ENCODE results near the gene PPAT.
A peak's percentile ranks its signal among the peaks of the same experiment; 100 is the strongest.

Gene PPAT

GRCh38 chr4:56469489-56470210 lies 34.2 kb upstream of the PPAT start:
- WGBS: 92% methylated on average over 4 of the region's 6 CpGs
- H3K9me3 ChIP-seq (ENCODE audit: control insufficient read depth, low read length): no peaks in the 10 kb centered on the region
- no peak for DNase-seq
- H4K8ac ChIP-seq (ENCODE audit: low read length): no peak overlapping the region
- H3K27me3 ChIP-seq (ENCODE audit: control insufficient read depth in 1 of 2, insufficient read depth in 1 of 2, low read length in 2 of 2): no peaks in the 10 kb centered on the region
- H2BK5ac ChIP-seq (ENCODE audit: low read depth, low read length, poor library complexity, severe bottlenecking): no peak overlapping the region
- H3K4me3 ChIP-seq (ENCODE audit: insufficient read depth in 1 of 2, low read depth in 1 of 2, low read length in 2 of 2): peak overlapping the region in 1 of 2 experiments; percentile 95
- no peak overlapping the region for H3K27ac ChIP-seq (ENCODE audit: low read length, poor library complexity, severe bottlenecking)
- no peak overlapping the region for H3K14ac ChIP-seq (ENCODE audit: low read length in 2 of 2)
- H3K18ac ChIP-seq (ENCODE audit: low read depth in 1 of 2, low read length in 2 of 2): no peak overlapping the region
- H3K36me3 ChIP-seq (ENCODE audit: control insufficient read depth in 1 of 2, insufficient read depth in 2 of 2, low read depth in 1 of 2, low read length in 2 of 2): peaks cover 9 to 45% of the 10 kb centered on the region in 2 experiments
- H2AFZ ChIP-seq (ENCODE audit: low read depth, low read length): no peak overlapping the region
- H3K79me1 ChIP-seq (replicated peaks; ENCODE audit: low read length, poor library complexity, severe bottlenecking): peaks cover 7% of the 10 kb centered on the region
- no peak overlapping the region for H3K4me2 ChIP-seq (ENCODE audit: low read length, poor library complexity, severe bottlenecking)
- H3K4me1 ChIP-seq (ENCODE audit: control insufficient read depth, insufficient read depth, low read depth, low read length): peaks cover 4% of the 10 kb centered on the region
- H2AK5ac ChIP-seq (ENCODE audit: low read length, severe bottlenecking): no peak overlapping the region
- H3K4ac ChIP-seq (ENCODE audit: low read depth in 1 of 2, low read length in 2 of 2): no peak overlapping the region
- no peak overlapping the region for H2BK12ac ChIP-seq (ENCODE audit: low read length in 2 of 2)
- H2BK120ac ChIP-seq (ENCODE audit: low read depth, low read length): no peak overlapping the region
- no peak overlapping the region for H2BK15ac ChIP-seq (ENCODE audit: low read depth, poor library complexity, severe bottlenecking)
- H3K23ac ChIP-seq (ENCODE audit: low read length in 2 of 2): no peak overlapping the region
- no peak overlapping the region for H4K91ac ChIP-seq (ENCODE audit: low read length)
- H3K9ac ChIP-seq (ENCODE audit: low read length): peak overlapping the region; percentile 99

GRCh38 chr4:56468097-56468422 lies 32.6 kb upstream of the PPAT start:
- H2AK5ac ChIP-seq (ENCODE audit: low read length, severe bottlenecking): no peak overlapping the region
- H2BK15ac ChIP-seq (ENCODE audit: low read depth, poor library complexity, severe bottlenecking): no peak overlapping the region
- H3K4ac ChIP-seq (ENCODE audit: low read depth in 1 of 2, low read length in 2 of 2): no peak overlapping the region
- no peak for DNase-seq
- H3K27ac ChIP-seq (ENCODE audit: low read length, poor library complexity, severe bottlenecking): peak overlapping the region; percentile 73
- H3K14ac ChIP-seq (ENCODE audit: low read length in 2 of 2): no peak overlapping the region
- H3K27me3 ChIP-seq (ENCODE audit: control insufficient read depth in 1 of 2, insufficient read depth in 1 of 2, low read length in 2 of 2): no peaks in the 10 kb centered on the region
- H2BK5ac ChIP-seq (ENCODE audit: low read depth, low read length, poor library complexity, severe bottlenecking): no peak overlapping the region
- H3K36me3 ChIP-seq (ENCODE audit: control insufficient read depth in 1 of 2, insufficient read depth in 2 of 2, low read depth in 1 of 2, low read length in 2 of 2): peaks cover 3 to 40% of the 10 kb centered on the region in 2 experiments
- no peak overlapping the region for H4K8ac ChIP-seq (ENCODE audit: low read length)
- H3K23ac ChIP-seq (ENCODE audit: low read length in 2 of 2): no peak overlapping the region
- H3K4me1 ChIP-seq (ENCODE audit: control insufficient read depth, insufficient read depth, low read depth, low read length): peaks cover 4% of the 10 kb centered on the region
- H3K4me3 ChIP-seq (ENCODE audit: insufficient read depth in 1 of 2, low read depth in 1 of 2, low read length in 2 of 2): peak overlapping the region; percentile 87 to 95
- H3K4me2 ChIP-seq (ENCODE audit: low read length, poor library complexity, severe bottlenecking): peak overlapping the region; percentile 45
- H3K9me3 ChIP-seq (ENCODE audit: control insufficient read depth, low read length): no peaks in the 10 kb centered on the region
- 1% methylated on average over 8 of the region's 10 CpGs for WGBS
- H2BK120ac ChIP-seq (ENCODE audit: low read depth, low read length): no peak overlapping the region
- H4K91ac ChIP-seq (ENCODE audit: low read length): no peak overlapping the region
- H3K9ac ChIP-seq (ENCODE audit: low read length): peak overlapping the region; percentile 99
- H2BK12ac ChIP-seq (ENCODE audit: low read length in 2 of 2): no peak overlapping the region
- H3K79me1 ChIP-seq (replicated peaks; ENCODE audit: low read length, poor library complexity, severe bottlenecking): peaks cover 5% of the 10 kb centered on the region
- H3K18ac ChIP-seq (ENCODE audit: low read depth in 1 of 2, low read length in 2 of 2): no peak overlapping the region
- H2AFZ ChIP-seq (ENCODE audit: low read depth, low read length): no peak overlapping the region

- Histone ChIP-seq H3K23ac (ENCODE audit: low read length in 2 of 2) (peak within 1 kb of the TSS in 1 of 2 experiments; percentile 90), H3K4me2 (ENCODE audit: low read length, poor library complexity, severe bottlenecking) (peak within 1 kb of the TSS; percentile 75), H3K4me3 (ENCODE audit: insufficient read depth in 1 of 2, low read depth in 1 of 2, low read length in 2 of 2) (peak within 1 kb of the TSS; percentile 87 to 95), H2BK5ac (ENCODE audit: low read depth, low read length, poor library complexity, severe bottlenecking) (peak within 1 kb of the TSS; percentile 35), H3K27ac (ENCODE audit: low read length, poor library complexity, severe bottlenecking) (peak within 1 kb of the TSS; percentile 73), H3K9ac (ENCODE audit: low read length) (peak within 1 kb of the TSS; percentile 99), H2BK12ac (ENCODE audit: low read length in 2 of 2) (no peak within 1 kb of the TSS), H4K91ac (ENCODE audit: low read length) (peak within 1 kb of the TSS; percentile 73), H3K79me1 (replicated peaks; ENCODE audit: low read length, poor library complexity, severe bottlenecking) (peaks cover 8% of the 10 kb centered on the region), H2AK5ac (ENCODE audit: low read length, severe bottlenecking) (peak within 1 kb of the TSS; percentile 71), H3K27me3 (ENCODE audit: control insufficient read depth in 1 of 2, insufficient read depth in 1 of 2, low read length in 2 of 2) (no peaks in the 10 kb centered on the region), H2BK15ac (ENCODE audit: low read depth, poor library complexity, severe bottlenecking) (peak within 1 kb of the TSS; percentile 49), H3K4ac (ENCODE audit: low read depth in 1 of 2, low read length in 2 of 2) (peak within 1 kb of the TSS; percentile 51 to 76), H3K18ac (ENCODE audit: low read depth in 1 of 2, low read length in 2 of 2) (peak within 1 kb of the TSS; percentile 83 to 85), H2AFZ (ENCODE audit: low read depth, low read length) (no peak within 1 kb of the TSS), H3K14ac (ENCODE audit: low read length in 2 of 2) (no peak within 1 kb of the TSS), H3K36me3 (ENCODE audit: control insufficient read depth in 1 of 2, insufficient read depth in 2 of 2, low read depth in 1 of 2, low read length in 2 of 2) (peaks cover 6 to 40% of the 10 kb centered on the region in 2 experiments), H4K8ac (ENCODE audit: low read length) (peak within 1 kb of the TSS; percentile 85), H2BK120ac (ENCODE audit: low read depth, low read length) (peak within 1 kb of the TSS; percentile 27), H3K9me3 (ENCODE audit: control insufficient read depth, low read length) (no peaks in the 10 kb centered on the region), H3K4me1 (ENCODE audit: control insufficient read depth, insufficient read depth, low read depth, low read length) (peaks cover 4% of the 10 kb centered on the region)
- WGBS: under 1% methylated on average over 58 of the region's 62 CpGs
- peak; percentile 95 for DNase-seq
Measured at GRCh38 chr4:56467284-56468096, 32.1 kb upstream of the PPAT start, which contains the start of gene SRP72. TSS of gene SRP72 (plus strand) at chr4:56467617. CDS start at chr4:56467636, 19 bp downstream.

- peak overlapping the region; percentile 0 to 51 for H3K4ac ChIP-seq (ENCODE audit: low read depth in 1 of 2, low read length in 2 of 2)
- peaks cover 8% of the 10 kb centered on the region for H3K79me1 ChIP-seq (replicated peaks; ENCODE audit: low read length, poor library complexity, severe bottlenecking)
- peaks cover 6 to 40% of the 10 kb centered on the region in 2 experiments for H3K36me3 ChIP-seq (ENCODE audit: control insufficient read depth in 1 of 2, insufficient read depth in 2 of 2, low read depth in 1 of 2, low read length in 2 of 2)
- peak overlapping the region; percentile 32 to 85 for H3K18ac ChIP-seq (ENCODE audit: low read depth in 1 of 2, low read length in 2 of 2)
- H4K91ac ChIP-seq (ENCODE audit: low read length): no peak overlapping the region
- H2AK5ac ChIP-seq (ENCODE audit: low read length, severe bottlenecking): peak overlapping the region; percentile 71
- H2BK5ac ChIP-seq (ENCODE audit: low read depth, low read length, poor library complexity, severe bottlenecking): peak overlapping the region; percentile 35
- peak overlapping the region; percentile 27 for H2BK120ac ChIP-seq (ENCODE audit: low read depth, low read length)
- no peak for DNase-seq
- no peak overlapping the region for H2BK15ac ChIP-seq (ENCODE audit: low read depth, poor library complexity, severe bottlenecking)
- H3K9ac ChIP-seq (ENCODE audit: low read length): peak overlapping the region; percentile 99
- no peaks in the 10 kb centered on the region for H3K9me3 ChIP-seq (ENCODE audit: control insufficient read depth, low read length)
- under 1% methylated on average over 8 of the region's 8 CpGs for WGBS
- peak overlapping the region in 1 of 2 experiments; percentile 90 for H3K23ac ChIP-seq (ENCODE audit: low read length in 2 of 2)
- H3K27me3 ChIP-seq (ENCODE audit: control insufficient read depth in 1 of 2, insufficient read depth in 1 of 2, low read length in 2 of 2): no peaks in the 10 kb centered on the region
- H3K27ac ChIP-seq (ENCODE audit: low read length, poor library complexity, severe bottlenecking): peak overlapping the region; percentile 54
- H3K4me1 ChIP-seq (ENCODE audit: control insufficient read depth, insufficient read depth, low read depth, low read length): peaks cover 4% of the 10 kb centered on the region
- H2AFZ ChIP-seq (ENCODE audit: low read depth, low read length): no peak overlapping the region
- H2BK12ac ChIP-seq (ENCODE audit: low read length in 2 of 2): no peak overlapping the region
- no peak overlapping the region for H3K14ac ChIP-seq (ENCODE audit: low read length in 2 of 2)
- H4K8ac ChIP-seq (ENCODE audit: low read length): peak overlapping the region; percentile 59
- peak overlapping the region; percentile 75 for H3K4me2 ChIP-seq (ENCODE audit: low read length, poor library complexity, severe bottlenecking)
- peak overlapping the region; percentile 87 to 95 for H3K4me3 ChIP-seq (ENCODE audit: insufficient read depth in 1 of 2, low read depth in 1 of 2, low read length in 2 of 2)
Measured at GRCh38 chr4:56466910-56467283, 31.5 kb upstream of the PPAT start.

Measured in mesenchymal stem cell (in vitro differentiated cells and primary cell).